Measurements from ENCODE around the gene ALKBH8. TPM values are rescaled to one million over a fixed set of nuclear protein-coding genes. Genes with fewer than 3 reads are reported as not detected.
"Not testable (repeated sequence)": the region's sequence is repeated elsewhere in the genome, so short reads cannot be mapped to it uniquely, and the experiment has no call there.

ALKBH8 gene
- total RNA-seq, 1 donor from 2014 or later, result 5.5 TPM

GRCh38 chr11:107581147-107581546 lies 15.6 kb upstream of the ALKBH8 start:
- intact Hi-C loops (cut with DNase I), result no loop called here
- DNase-seq (ENCODE audit: missing footprints) (no peak), ATAC-seq (no peak)

GRCh38 chr11:107579169-107579568 lies 13.6 kb upstream of the ALKBH8 start:
- intact Hi-C loops (cut with DNase I), result loop anchor here (5.0 kb wide), 1 partner anchor 193 kb away; no protein-coding TSS in a partner anchor
- ATAC-seq; DNase-seq (ENCODE audit: missing footprints): not testable (repeated sequence)

GRCh38 chr11:107577346-107577711 lies 11.8 kb upstream of the ALKBH8 start:
- ATAC-seq (no peak), DNase-seq (ENCODE audit: missing footprints) (no peak)
- intact Hi-C loops (cut with DNase I), result loop anchor here (2.0 to 5.0 kb wide), 2 partner anchors 111 to 195 kb away; no protein-coding TSS in a partner anchor

GRCh38 chr11:107576497-107577345 lies 11.2 kb upstream of the ALKBH8 start:
- intact Hi-C loops (cut with DNase I), result loop anchor here (2.0 to 5.0 kb wide), 2 partner anchors 112 to 196 kb away; no protein-coding TSS in a partner anchor
- ATAC-seq, result not testable (repeated sequence)
- peak; percentile 55 for DNase-seq (ENCODE audit: missing footprints)

GRCh38 chr11:107573438-107573837 lies 7.9 kb upstream of the ALKBH8 start:
- intact Hi-C loops (cut with DNase I), result no loop called here
- DNase-seq (ENCODE audit: missing footprints), result no peak
- no peak for ATAC-seq

- ATAC-seq (no peak), DNase-seq (ENCODE audit: missing footprints) (no peak)
- intact Hi-C loops (cut with DNase I), result no loop called here
Observed at GRCh38 chr11:107570015-107570414, 4.5 kb upstream of the ALKBH8 start.

GRCh38 chr11:107567739-107568335 lies 2.3 kb upstream of the ALKBH8 start:
- DNase-seq (ENCODE audit: missing footprints), result no peak
- ATAC-seq, result no peak
- intact Hi-C loops (cut with DNase I), result no loop called here

- DNase-seq (ENCODE audit: missing footprints) (no peak), ATAC-seq (no peak)
- intact Hi-C loops (cut with DNase I), result no loop called here
Observed at GRCh38 chr11:107566569-107566968, 1.0 kb upstream of the ALKBH8 start.

GRCh38 chr11:107565955-107566501 lies 493 bp upstream of the ALKBH8 start:
- peak; percentile 59 for DNase-seq (ENCODE audit: missing footprints)
- ATAC-seq; intact Hi-C loops (cut with DNase I): not testable (repeated sequence)

- intact Hi-C loops (cut with DNase I), result loop anchor here (5.0 kb wide), 1 partner anchor 122 kb away; no protein-coding TSS in a partner anchor
- ATAC-seq (no peak), DNase-seq (ENCODE audit: missing footprints) (no peak)
Observed at GRCh38 chr11:107564877-107565218, 687 bp downstream of the ALKBH8 start.

- DNase-seq (ENCODE audit: missing footprints), result no peak
- intact Hi-C loops (cut with DNase I), result loop anchor here (5.0 kb wide), 1 partner anchor 124 kb away; no protein-coding TSS in a partner anchor
- ATAC-seq, result peak; percentile 21
Observed at GRCh38 chr11:107563702-107564101, 1.8 kb downstream of the ALKBH8 start.

- no peak for DNase-seq (ENCODE audit: missing footprints)
- intact Hi-C loops (cut with DNase I), result loop anchor here (5.0 kb wide), 1 partner anchor 125 kb away; no protein-coding TSS in a partner anchor
- no peak for ATAC-seq
Observed at GRCh38 chr11:107562647-107563208, 2.8 kb downstream of the ALKBH8 start.

- intact Hi-C loops (cut with DNase I), result loop anchor here (5.0 kb wide), 1 partner anchor 126 kb away; no protein-coding TSS in a partner anchor
- DNase-seq (ENCODE audit: missing footprints) (no peak), ATAC-seq (no peak)
Observed at GRCh38 chr11:107561688-107562087, 3.8 kb downstream of the ALKBH8 start.

GRCh38 chr11:107550304-107550703 lies 15.2 kb downstream of the ALKBH8 start:
- ATAC-seq (no peak), DNase-seq (ENCODE audit: missing footprints) (no peak)
- intact Hi-C loops (cut with DNase I), result no loop called here

- DNase-seq (ENCODE audit: missing footprints), result no peak
- ATAC-seq, result no peak
Observed at GRCh38 chr11:107549954-107550285, 15.6 kb downstream of the ALKBH8 start.

GRCh38 chr11:107549253-107549953 lies 16.1 kb downstream of the ALKBH8 start:
- intact Hi-C loops (cut with DNase I), result no loop called here
- DNase-seq (ENCODE audit: missing footprints) (no peak), ATAC-seq (no peak)

More at GRCh38 chr11:107549954-107550285, 15.6 kb downstream of the ALKBH8 start:
- intact Hi-C loops (cut with DNase I), result no loop called here

GRCh38 chr11:107547961-107548360 lies 17.6 kb downstream of the ALKBH8 start:
- DNase-seq (ENCODE audit: missing footprints) (no peak), ATAC-seq (no peak)
- intact Hi-C loops (cut with DNase I), result no loop called here

- ATAC-seq (no peak), DNase-seq (ENCODE audit: missing footprints) (no peak)
- intact Hi-C loops (cut with DNase I), result no loop called here
Observed at GRCh38 chr11:107545101-107545514, 20.4 kb downstream of the ALKBH8 start.

GRCh38 chr11:107538821-107539220 lies 26.7 kb downstream of the ALKBH8 start:
- intact Hi-C loops (cut with DNase I), result no loop called here

More at GRCh38 chr11:107538821-107539220, 26.7 kb downstream of the ALKBH8 start:
- ATAC-seq, result no peak
- DNase-seq (ENCODE audit: missing footprints), result no peak

All from Right ventricle myocardium inferior (tissue), 1 donor.